ENCODE data around the gene TRAPPC12. TPM values are rescaled to one million over a fixed set of nuclear protein-coding genes. Genes with fewer than 3 reads are reported as not detected.

TRAPPC12 gene
- total RNA-seq, 4 donors from 2014 or later, result 28.4 to 64.7 (median 55.9) TPM

- no peaks in the 10 kb centered on the region for H3K9me3 ChIP-seq
- 75 to 91% methylated on average over 10 of the region's 11 CpGs for WGBS, 2 donors
- no peak overlapping the region for H3K4me3 ChIP-seq
- no peak overlapping the region for H3K27ac ChIP-seq
- H3K4me1 ChIP-seq, result peaks cover 0 to 5% (median 0%) of the 10 kb centered on the region in 3 donors
- DNase-seq, result no peak
- no peaks in the 10 kb centered on the region for H3K27me3 ChIP-seq
- peaks cover 11 to 93% (median 26%) of the 10 kb centered on the region in 3 donors for H3K36me3 ChIP-seq
- TF ChIP-seq, protein P1, sequence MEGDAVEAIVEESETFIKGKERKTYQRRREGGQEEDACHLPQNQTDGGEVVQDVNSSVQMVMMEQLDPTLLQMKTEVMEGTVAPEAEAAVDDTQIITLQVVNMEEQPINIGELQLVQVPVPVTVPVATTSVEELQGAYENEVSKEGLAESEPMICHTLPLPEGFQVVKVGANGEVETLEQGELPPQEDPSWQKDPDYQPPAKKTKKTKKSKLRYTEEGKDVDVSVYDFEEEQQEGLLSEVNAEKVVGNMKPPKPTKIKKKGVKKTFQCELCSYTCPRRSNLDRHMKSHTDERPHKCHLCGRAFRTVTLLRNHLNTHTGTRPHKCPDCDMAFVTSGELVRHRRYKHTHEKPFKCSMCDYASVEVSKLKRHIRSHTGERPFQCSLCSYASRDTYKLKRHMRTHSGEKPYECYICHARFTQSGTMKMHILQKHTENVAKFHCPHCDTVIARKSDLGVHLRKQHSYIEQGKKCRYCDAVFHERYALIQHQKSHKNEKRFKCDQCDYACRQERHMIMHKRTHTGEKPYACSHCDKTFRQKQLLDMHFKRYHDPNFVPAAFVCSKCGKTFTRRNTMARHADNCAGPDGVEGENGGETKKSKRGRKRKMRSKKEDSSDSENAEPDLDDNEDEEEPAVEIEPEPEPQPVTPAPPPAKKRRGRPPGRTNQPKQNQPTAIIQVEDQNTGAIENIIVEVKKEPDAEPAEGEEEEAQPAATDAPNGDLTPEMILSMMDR (IDR thresholded peaks at IDR 0.05), result no peak
- no peak for TF ChIP-seq POLR2A (IDR thresholded peaks at IDR 0.05)
- intact Hi-C loops (cut with DNase I), result no loop called here
These were observed 80.7 kb downstream of the TRAPPC12 start for GRCh38 chr2:3460156-3460555.

GRCh38 chr2:3460831-3461800, 81.6 kb downstream of the TRAPPC12 start:
- Histone ChIP-seq H3K9me3 (no peaks in the 10 kb centered on the region), H3K36me3 (peaks cover 11 to 93% (median 32%) of the 10 kb centered on the region in 3 donors)

DNA sequence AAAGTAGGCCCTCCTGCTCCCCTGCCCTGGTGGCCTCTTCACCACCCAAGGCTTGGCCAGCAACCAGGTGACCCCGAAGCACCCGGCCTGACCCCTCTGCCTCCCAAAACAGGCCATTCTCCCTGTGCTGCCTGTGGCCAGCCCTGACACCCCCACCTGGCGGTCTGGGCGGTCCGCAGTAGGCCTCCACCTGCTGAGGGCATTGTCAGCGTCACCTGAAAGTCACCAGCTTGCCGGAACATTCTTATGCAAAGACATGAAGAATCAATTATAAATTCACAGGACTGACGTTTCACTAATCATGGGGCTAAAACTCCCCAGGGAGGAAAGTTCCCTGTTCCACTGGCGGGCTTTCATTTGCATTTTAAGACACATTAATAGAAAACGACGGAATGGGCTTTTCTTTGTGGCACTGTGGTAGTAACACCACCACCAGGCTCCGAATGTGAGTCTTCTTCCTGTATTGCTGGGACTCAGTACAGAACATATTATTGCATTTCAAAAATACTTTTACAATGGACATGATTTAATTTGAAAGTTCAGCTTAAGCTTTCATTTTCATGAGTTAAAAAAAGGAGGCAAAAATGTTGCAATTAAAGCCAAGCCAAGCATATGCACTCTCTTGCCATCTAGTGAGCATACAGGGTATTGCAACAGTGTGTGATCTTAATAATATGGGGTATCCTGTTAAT, 82.5 kb downstream of the TRAPPC12 start:
- intact Hi-C loops (cut with DNase I), result no loop called here
- WGBS, 2 donors, result 60 to 67% methylated on average over 9 to 10 of the region's 12 CpGs
- TF ChIP-seq, protein P1 (IDR thresholded peaks at IDR 0.05), result peak; percentile 49 to 91 (median 90)
- TF ChIP-seq POLR2A (IDR thresholded peaks at IDR 0.05), result no peak
- peaks cover 0 to 5% (median 0%) of the 10 kb centered on the region in 3 donors for H3K4me1 ChIP-seq
- peak overlapping the region in 2 of 4 donors; percentile 30 to 37 for H3K27ac ChIP-seq
- no peak for DNase-seq
- H3K4me3 ChIP-seq, result peak overlapping the region in 1 of 4 donors; percentile 15
- peaks cover 15 to 93% (median 30%) of the 10 kb centered on the region in 3 donors for H3K36me3 ChIP-seq
- H3K27me3 ChIP-seq, result no peaks in the 10 kb centered on the region
- no peaks in the 10 kb centered on the region for H3K9me3 ChIP-seq

More at GRCh38 chr2:3460831-3461800, 81.6 kb downstream of the TRAPPC12 start:
- no peak for TF ChIP-seq POLR2A (IDR thresholded peaks at IDR 0.05)
- TF ChIP-seq, protein P1 (IDR thresholded peaks at IDR 0.05), result no peak
- intact Hi-C loops (cut with DNase I), result no loop called here
- DNase-seq, result no peak
- no peaks in the 10 kb centered on the region for H3K27me3 ChIP-seq
- 78 to 86% methylated on average over 19 to 24 of the region's 38 CpGs for WGBS, 2 donors
- no peak overlapping the region for H3K4me3 ChIP-seq
- H3K4me1 ChIP-seq, result peaks cover 0 to 5% (median 0%) of the 10 kb centered on the region in 3 donors
- H3K27ac ChIP-seq, result peak overlapping the region in 2 of 4 donors; percentile 30 to 37

GRCh38 chr2:3462493-3463104, 83.1 kb downstream of the TRAPPC12 start:
- 71 to 79% methylated on average over 9 to 10 of the region's 10 CpGs for WGBS, 2 donors
- no peak for DNase-seq
- intact Hi-C loops (cut with DNase I), result no loop called here
- TF ChIP-seq POLR2A (IDR thresholded peaks at IDR 0.05), result no peak
- TF ChIP-seq, protein P1 (IDR thresholded peaks at IDR 0.05), result no peak
- H3K27me3 ChIP-seq, result no peaks in the 10 kb centered on the region
- H3K27ac ChIP-seq, result no peak overlapping the region
- peaks cover 20 to 93% (median 26%) of the 10 kb centered on the region in 3 donors for H3K36me3 ChIP-seq
- no peaks in the 10 kb centered on the region for H3K9me3 ChIP-seq
- H3K4me1 ChIP-seq, result peaks cover 0 to 5% (median 0%) of the 10 kb centered on the region in 3 donors
- no peak overlapping the region for H3K4me3 ChIP-seq

Data from esophagus squamous epithelium (tissue), 5 donors.